Omental fat pad (tissue), 4 donors: ENCODE measurements around the gene LPP. TPM values are rescaled to one million over a fixed set of nuclear protein-coding genes. Genes with fewer than 3 reads are reported as not detected.
A peak's percentile ranks its signal among the peaks of the same experiment; 100 is the strongest.

ENCODE experiments used
- ATAC-seq: fragments of 150-250 bp; one replicate; pipeline ENCODE4 v1.9.1; 2016; ENCODE audit warnings: mild to moderate bottlenecking, moderate library complexity; ENCODE audit not compliant: low FRiP score
- DNase-seq: peaks from one replicate; pipeline ENCODE4 v3.0.0-alpha.2; 2019; ENCODE audit warnings: low spot score
- CTCF ChIP-seq, 3 donors: fragments of 450-650 bp; IDR thresholded peaks; one replicate each; pipeline ENCODE4 v1.5.1; 2016 to 2017; ENCODE audit warnings: antibody characterized with exemption in 3 of 3, mild to moderate bottlenecking in 3 of 3, moderate library complexity in 2 of 3
- total RNA-seq, 4 donors: library from RNA; depleted of rRNA; stranded (reverse); fragments of >200 nt; gene quantifications; one replicate each; pipeline ENCODE4 v1.1.0, GENCODE V29; 2016

The LPP gene
- total RNA-seq, 4 donors from 2014 or later: 113 to 302 (median 126) TPM

DNA sequence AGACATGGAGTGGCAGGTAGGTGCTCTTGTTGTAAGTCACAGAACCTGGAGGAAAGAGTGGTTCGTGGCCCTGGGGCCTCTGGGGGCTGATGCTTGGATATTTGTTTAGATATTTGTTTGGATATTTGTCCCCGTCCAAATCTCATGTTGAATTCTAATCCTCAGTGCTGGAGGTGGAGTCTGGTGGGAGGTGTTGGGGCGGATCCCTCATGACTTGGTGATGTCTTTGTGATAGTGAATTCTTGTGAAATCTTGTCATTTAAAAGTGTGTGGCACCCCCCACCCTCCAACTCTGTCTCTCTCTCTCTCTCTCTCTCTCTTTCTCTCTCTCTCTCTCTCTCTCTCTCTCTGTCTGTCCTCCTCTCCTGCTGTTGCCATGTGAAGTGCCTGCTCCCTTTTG, 122.4 kb downstream of the LPP start:
- DNase-seq (no peak), ATAC-seq (no peak)
- TF ChIP-seq CTCF (IDR thresholded peaks at IDR 0.05): no peak

DNA sequence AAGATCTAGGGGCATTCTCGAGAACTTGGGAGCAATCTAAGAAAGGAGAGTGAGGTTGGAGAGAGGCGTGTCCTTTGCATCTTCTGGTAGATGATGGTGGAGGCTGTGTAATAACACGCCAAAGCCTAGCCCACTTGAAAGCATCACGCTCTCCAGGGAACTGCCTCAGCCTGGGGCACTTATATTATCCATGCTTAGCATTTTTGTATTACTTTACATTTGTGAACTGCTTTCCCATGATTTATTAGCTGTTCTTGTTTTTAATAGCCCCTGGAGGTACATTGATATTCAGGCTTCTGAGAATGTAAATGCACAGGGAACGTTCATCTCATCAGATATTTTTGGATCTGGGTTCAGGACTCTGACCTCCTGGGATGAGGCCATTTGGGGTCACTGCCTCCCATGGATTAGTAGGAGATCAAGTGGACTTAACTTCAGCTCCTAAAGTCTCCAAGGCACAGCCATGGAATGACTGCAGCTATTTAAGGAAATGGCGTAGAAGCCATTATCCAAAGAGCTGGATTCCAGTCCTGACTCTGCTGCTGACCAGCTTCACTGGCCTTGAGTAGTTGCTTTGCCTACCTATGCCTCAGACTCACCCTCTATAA, 124.9 kb downstream of the LPP start:
- TF ChIP-seq CTCF (IDR thresholded peaks at IDR 0.05): no peak
- no peak for ATAC-seq
- no peak for DNase-seq

GRCh38 chr3:188279502-188280335, 125.8 kb downstream of the LPP start:
- no peak for DNase-seq
- no peak for TF ChIP-seq CTCF (IDR thresholded peaks at IDR 0.05)
- no peak for ATAC-seq

GRCh38 chr3:188280627-188281026, 126.7 kb downstream of the LPP start:
- DNase-seq: no peak
- TF ChIP-seq CTCF (IDR thresholded peaks at IDR 0.05): no peak
- no peak for ATAC-seq

DNA sequence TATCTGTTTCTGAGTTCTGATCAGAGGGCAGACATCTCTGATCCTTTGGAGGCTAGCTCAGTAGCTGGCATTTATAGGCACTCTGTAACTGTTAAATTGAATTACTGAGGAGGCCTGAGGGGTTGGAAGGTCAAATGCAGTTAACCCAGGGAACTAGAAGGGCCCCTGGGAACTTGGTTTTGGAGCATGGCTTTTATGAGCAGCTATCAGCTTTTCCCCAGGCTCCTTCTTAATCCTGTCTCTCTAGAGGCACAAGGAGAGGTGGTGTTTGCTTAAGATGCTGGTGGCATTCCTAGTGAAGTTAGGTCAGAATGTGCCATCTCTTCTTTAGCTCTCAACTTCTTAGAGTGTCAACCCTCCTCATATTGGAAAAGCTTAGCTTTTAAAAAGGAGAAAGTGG, 128.9 kb downstream of the LPP start:
- ATAC-seq: no peak
- TF ChIP-seq CTCF (IDR thresholded peaks at IDR 0.05): no peak
- DNase-seq: no peak

- peak; percentile 78 for ATAC-seq
- no peak for DNase-seq
- no peak for TF ChIP-seq CTCF (IDR thresholded peaks at IDR 0.05)
Measured at GRCh38 chr3:188283347-188283746, 129.4 kb downstream of the LPP start.
